WTC11 (cell line): ENCODE measurements around the gene RABL6. TPM values are rescaled to one million over a fixed set of nuclear protein-coding genes. Genes with fewer than 3 reads are reported as not detected.

Experiments used
- ATAC-seq: fragments of 200-7000 bp; cut with Tn5 transposase; 2 replicates; pipeline ENCODE4 v1.10.0; 2021; ENCODE audit warnings: mild to moderate bottlenecking, moderate library complexity
- CTCF ChIA-PET: fragments of 300-600 bp; sonication (Branson Sonifier 250); formaldehyde crosslinking; loops from one replicate; lab custom pipeline; 2021; ENCODE audit warnings: antibody characterized with exemption; lab: Charles Lee
- POLR2A ChIA-PET: fragments of 350-600 bp; sonication (Branson Sonifier 250); formaldehyde crosslinking; loops from one replicate; lab custom pipeline; 2021; ENCODE audit warnings: antibody characterized with exemption; lab: Charles Lee
- DNase-seq: peaks from one replicate; pipeline ENCODE4 v3.0.0; 2021; ENCODE audit warnings: low spot score
- H3K27ac Mint-ChIP-seq: 2 replicates; pipeline ENCODE4 v1.8.0; 2021; ENCODE audit warnings: mixed read lengths
- H3K27me3 Mint-ChIP-seq: 2 replicates; pipeline ENCODE4 v1.8.0; 2021; ENCODE audit warnings: low read depth, mild to moderate bottlenecking, moderate library complexity, mixed read lengths
- H3K36me3 Mint-ChIP-seq: 2 replicates; pipeline ENCODE4 v1.8.0; 2021; ENCODE audit warnings: mixed read lengths
- H3K4me1 Mint-ChIP-seq: 2 replicates; pipeline ENCODE4 v1.8.0; 2022; ENCODE audit warnings: mixed read lengths
- H3K4me3 Mint-ChIP-seq: 2 replicates; pipeline ENCODE4 v1.8.0; 2021; ENCODE audit warnings: mild to moderate bottlenecking, moderate library complexity, mixed read lengths
- H3K9me3 Mint-ChIP-seq: 2 replicates; pipeline ENCODE4 v1.8.0; 2021; ENCODE audit warnings: mixed read lengths
- ATF6 ChIP-seq: sonication (generic); formaldehyde crosslinking; IDR thresholded peaks from 2 replicates; pipeline ENCODE4 v1.8.1; 2023; ENCODE audit warnings: mild to moderate bottlenecking, missing genetic modification reagents
- ELF4 ChIP-seq: sonication (generic); formaldehyde crosslinking; IDR thresholded peaks from 2 replicates; pipeline ENCODE4 v1.8.1; 2022; ENCODE audit warnings: low read depth, mild to moderate bottlenecking, moderate library complexity, missing genetic modification reagents
- ETV6 ChIP-seq: sonication (generic); formaldehyde crosslinking; IDR thresholded peaks from 2 replicates; pipeline ENCODE4 v1.8.1; 2022; ENCODE audit warnings: mild to moderate bottlenecking, missing genetic modification reagents
- FOXP1 ChIP-seq: sonication (generic); formaldehyde crosslinking; IDR thresholded peaks from 2 replicates; pipeline ENCODE4 v1.8.0; 2022; ENCODE audit warnings: missing genetic modification reagents, mild to moderate bottlenecking, moderate library complexity, borderline replicate concordance
- JUN ChIP-seq: sonication (generic); formaldehyde crosslinking; IDR thresholded peaks from 2 replicates; pipeline ENCODE4 v1.8.0; 2023; ENCODE audit warnings: mild to moderate bottlenecking, missing genetic modification reagents
- MXD4 ChIP-seq: fragments of 250-450 bp; sonication (Bioruptor Pico); IDR thresholded peaks from 2 replicates; pipeline ENCODE4 v1.8.0; 2021; ENCODE audit warnings: mild to moderate bottlenecking, moderate library complexity, borderline replicate concordance
- MYBL2 ChIP-seq: sonication (generic); formaldehyde crosslinking; IDR thresholded peaks from 2 replicates; pipeline ENCODE4 v1.8.1; 2023; ENCODE audit warnings: mild to moderate bottlenecking, moderate library complexity, missing genetic modification reagents
- NFYB ChIP-seq: sonication (generic); formaldehyde crosslinking; conservative IDR thresholded peaks from 2 replicates; pipeline ENCODE4 v1.8.0; 2022; ENCODE audit warnings: low read depth, missing genetic modification reagents
- OVOL2 ChIP-seq: fragments of 250-450 bp; sonication (Bioruptor Pico); IDR thresholded peaks from 2 replicates; pipeline ENCODE4 v1.9.0; 2021; ENCODE audit warnings: mild to moderate bottlenecking, borderline replicate concordance
- TCF7 ChIP-seq: sonication (generic); formaldehyde crosslinking; IDR thresholded peaks from 2 replicates; pipeline ENCODE4 v1.8.0; 2022; ENCODE audit warnings: mild to moderate bottlenecking, low read depth, missing genetic modification reagents, moderate library complexity
- TEAD4 ChIP-seq: sonication (generic); formaldehyde crosslinking; IDR thresholded peaks from 2 replicates; pipeline ENCODE4 v1.8.0; 2022; ENCODE audit warnings: mild to moderate bottlenecking, missing genetic modification reagents
- ZNF121 ChIP-seq: sonication (generic); formaldehyde crosslinking; IDR thresholded peaks from 2 replicates; pipeline ENCODE4 v1.8.0; 2023; ENCODE audit warnings: missing genetic modification reagents
- ZNF396 ChIP-seq: fragments of 250-450 bp; sonication (Bioruptor Pico); IDR thresholded peaks from 2 replicates; pipeline ENCODE4 v1.8.0; 2021; ENCODE audit warnings: mild to moderate bottlenecking, moderate library complexity, borderline replicate concordance
- total RNA-seq: library from RNA; stranded (reverse); gene quantifications from 3 replicates; pipeline ENCODE4 v1.2.3, GENCODE V29; 2021
- TF ChIP-seq, protein P1 (sequence below): fragments of 250-450 bp; sonication (Bioruptor Pico); IDR thresholded peaks from 2 replicates; pipeline ENCODE4 v2.1.2; 2022; ENCODE audit warnings: mild to moderate bottlenecking, moderate library complexity
- TF ChIP-seq, protein P2 (sequence below): fragments of 250-450 bp; sonication (Bioruptor Pico); IDR thresholded peaks from 2 replicates; pipeline ENCODE4 v1.9.0; 2021; ENCODE audit warnings: moderate library complexity, mild to moderate bottlenecking, inconsistent platforms, borderline replicate concordance
- TF ChIP-seq, protein P3 (sequence below): sonication (generic); formaldehyde crosslinking; IDR thresholded peaks from 2 replicates; pipeline ENCODE4 v1.8.1; 2023; ENCODE audit warnings: mild to moderate bottlenecking, moderate library complexity, missing genetic modification reagents
- TF ChIP-seq, protein P4 (sequence below): fragments of 250-450 bp; sonication (Bioruptor Pico); IDR thresholded peaks from 2 replicates; pipeline ENCODE4 v1.9.0; 2021; ENCODE audit warnings: mild to moderate bottlenecking
- TF ChIP-seq, protein P5 (sequence below): sonication (generic); formaldehyde crosslinking; IDR thresholded peaks from 2 replicates; pipeline ENCODE4 v1.8.0; 2023; ENCODE audit warnings: mild to moderate bottlenecking, missing genetic modification reagents

The RABL6 gene
- total RNA-seq, 1 experiment from 2014 or later = 171 TPM

- Mint-ChIP-seq H3K9me3 (peaks cover 31% of the 10 kb centered on the region), H3K27ac (no peak overlapping the region; the same call in 1 of the 2 replicates), H3K36me3 (peaks cover 47% of the 10 kb centered on the region), H3K27me3 (peaks cover 22% of the 10 kb centered on the region), H3K4me1 (peaks cover 4% of the 10 kb centered on the region), H3K4me3 (peak overlapping the region; percentile 58)
- ATAC-seq (no peak), DNase-seq (no peak)
- no peak for TF ChIP-seq ZNF396 (CRISPR knock-in tag)
- TF ChIP-seq MYBL2 (CRISPR knock-in tag) = no peak
- TF ChIP-seq, protein P1, sequence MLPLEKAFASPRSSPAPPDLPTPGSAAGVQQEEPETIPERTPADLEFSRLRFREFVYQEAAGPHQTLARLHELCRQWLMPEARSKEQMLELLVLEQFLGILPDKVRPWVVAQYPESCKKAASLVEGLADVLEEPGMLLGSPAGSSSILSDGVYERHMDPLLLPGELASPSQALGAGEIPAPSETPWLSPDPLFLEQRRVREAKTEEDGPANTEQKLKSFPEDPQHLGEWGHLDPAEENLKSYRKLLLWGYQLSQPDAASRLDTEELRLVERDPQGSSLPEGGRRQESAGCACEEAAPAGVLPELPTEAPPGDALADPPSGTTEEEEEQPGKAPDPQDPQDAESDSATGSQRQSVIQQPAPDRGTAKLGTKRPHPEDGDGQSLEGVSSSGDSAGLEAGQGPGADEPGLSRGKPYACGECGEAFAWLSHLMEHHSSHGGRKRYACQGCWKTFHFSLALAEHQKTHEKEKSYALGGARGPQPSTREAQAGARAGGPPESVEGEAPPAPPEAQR (CRISPR knock-in tag) = no peak
- TF ChIP-seq OVOL2 = no peak
- TF ChIP-seq, protein P2, sequence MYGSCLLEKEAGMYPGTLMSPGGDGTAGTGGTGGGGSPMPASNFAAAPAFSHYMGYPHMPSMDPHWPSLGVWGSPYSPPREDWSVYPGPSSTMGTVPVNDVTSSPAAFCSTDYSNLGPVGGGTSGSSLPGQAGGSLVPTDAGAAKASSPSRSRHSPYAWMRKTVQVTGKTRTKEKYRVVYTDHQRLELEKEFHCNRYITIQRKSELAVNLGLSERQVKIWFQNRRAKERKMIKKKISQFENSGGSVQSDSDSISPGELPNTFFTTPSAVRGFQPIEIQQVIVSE (CRISPR knock-in tag) = no peak
- no peak for TF ChIP-seq FOXP1 (CRISPR knock-in tag)
- TF ChIP-seq JUN (CRISPR knock-in tag) = no peak
- TF ChIP-seq, protein P3, sequence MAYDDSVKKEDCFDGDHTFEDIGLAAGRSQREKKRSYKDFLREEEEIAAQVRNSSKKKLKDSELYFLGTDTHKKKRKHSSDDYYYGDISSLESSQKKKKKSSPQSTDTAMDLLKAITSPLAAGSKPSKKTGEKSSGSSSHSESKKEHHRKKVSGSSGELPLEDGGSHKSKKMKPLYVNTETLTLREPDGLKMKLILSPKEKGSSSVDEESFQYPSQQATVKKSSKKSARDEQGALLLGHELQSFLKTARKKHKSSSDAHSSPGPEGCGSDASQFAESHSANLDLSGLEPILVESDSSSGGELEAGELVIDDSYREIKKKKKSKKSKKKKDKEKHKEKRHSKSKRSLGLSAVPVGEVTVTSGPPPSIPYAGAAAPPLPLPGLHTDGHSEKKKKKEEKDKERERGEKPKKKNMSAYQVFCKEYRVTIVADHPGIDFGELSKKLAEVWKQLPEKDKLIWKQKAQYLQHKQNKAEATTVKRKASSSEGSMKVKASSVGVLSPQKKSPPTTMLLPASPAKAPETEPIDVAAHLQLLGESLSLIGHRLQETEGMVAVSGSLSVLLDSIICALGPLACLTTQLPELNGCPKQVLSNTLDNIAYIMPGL = no peak
- no peak for TF ChIP-seq ZNF121
- TF ChIP-seq ATF6 (CRISPR knock-in tag) = no peak
- no peak for TF ChIP-seq TCF7 (CRISPR knock-in tag)
- TF ChIP-seq ETV6 = no peak
- TF ChIP-seq ELF4 (CRISPR knock-in tag) = no peak
- TF ChIP-seq MXD4 = no peak
- TF ChIP-seq, protein P4, sequence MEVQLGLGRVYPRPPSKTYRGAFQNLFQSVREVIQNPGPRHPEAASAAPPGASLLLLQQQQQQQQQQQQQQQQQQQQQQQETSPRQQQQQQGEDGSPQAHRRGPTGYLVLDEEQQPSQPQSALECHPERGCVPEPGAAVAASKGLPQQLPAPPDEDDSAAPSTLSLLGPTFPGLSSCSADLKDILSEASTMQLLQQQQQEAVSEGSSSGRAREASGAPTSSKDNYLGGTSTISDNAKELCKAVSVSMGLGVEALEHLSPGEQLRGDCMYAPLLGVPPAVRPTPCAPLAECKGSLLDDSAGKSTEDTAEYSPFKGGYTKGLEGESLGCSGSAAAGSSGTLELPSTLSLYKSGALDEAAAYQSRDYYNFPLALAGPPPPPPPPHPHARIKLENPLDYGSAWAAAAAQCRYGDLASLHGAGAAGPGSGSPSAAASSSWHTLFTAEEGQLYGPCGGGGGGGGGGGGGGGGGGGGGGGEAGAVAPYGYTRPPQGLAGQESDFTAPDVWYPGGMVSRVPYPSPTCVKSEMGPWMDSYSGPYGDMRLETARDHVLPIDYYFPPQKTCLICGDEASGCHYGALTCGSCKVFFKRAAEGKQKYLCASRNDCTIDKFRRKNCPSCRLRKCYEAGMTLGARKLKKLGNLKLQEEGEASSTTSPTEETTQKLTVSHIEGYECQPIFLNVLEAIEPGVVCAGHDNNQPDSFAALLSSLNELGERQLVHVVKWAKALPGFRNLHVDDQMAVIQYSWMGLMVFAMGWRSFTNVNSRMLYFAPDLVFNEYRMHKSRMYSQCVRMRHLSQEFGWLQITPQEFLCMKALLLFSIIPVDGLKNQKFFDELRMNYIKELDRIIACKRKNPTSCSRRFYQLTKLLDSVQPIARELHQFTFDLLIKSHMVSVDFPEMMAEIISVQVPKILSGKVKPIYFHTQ (CRISPR knock-in tag) = no peak
- no peak for TF ChIP-seq NFYB (CRISPR knock-in tag)
- TF ChIP-seq TEAD4 = no peak
- TF ChIP-seq, protein P5, sequence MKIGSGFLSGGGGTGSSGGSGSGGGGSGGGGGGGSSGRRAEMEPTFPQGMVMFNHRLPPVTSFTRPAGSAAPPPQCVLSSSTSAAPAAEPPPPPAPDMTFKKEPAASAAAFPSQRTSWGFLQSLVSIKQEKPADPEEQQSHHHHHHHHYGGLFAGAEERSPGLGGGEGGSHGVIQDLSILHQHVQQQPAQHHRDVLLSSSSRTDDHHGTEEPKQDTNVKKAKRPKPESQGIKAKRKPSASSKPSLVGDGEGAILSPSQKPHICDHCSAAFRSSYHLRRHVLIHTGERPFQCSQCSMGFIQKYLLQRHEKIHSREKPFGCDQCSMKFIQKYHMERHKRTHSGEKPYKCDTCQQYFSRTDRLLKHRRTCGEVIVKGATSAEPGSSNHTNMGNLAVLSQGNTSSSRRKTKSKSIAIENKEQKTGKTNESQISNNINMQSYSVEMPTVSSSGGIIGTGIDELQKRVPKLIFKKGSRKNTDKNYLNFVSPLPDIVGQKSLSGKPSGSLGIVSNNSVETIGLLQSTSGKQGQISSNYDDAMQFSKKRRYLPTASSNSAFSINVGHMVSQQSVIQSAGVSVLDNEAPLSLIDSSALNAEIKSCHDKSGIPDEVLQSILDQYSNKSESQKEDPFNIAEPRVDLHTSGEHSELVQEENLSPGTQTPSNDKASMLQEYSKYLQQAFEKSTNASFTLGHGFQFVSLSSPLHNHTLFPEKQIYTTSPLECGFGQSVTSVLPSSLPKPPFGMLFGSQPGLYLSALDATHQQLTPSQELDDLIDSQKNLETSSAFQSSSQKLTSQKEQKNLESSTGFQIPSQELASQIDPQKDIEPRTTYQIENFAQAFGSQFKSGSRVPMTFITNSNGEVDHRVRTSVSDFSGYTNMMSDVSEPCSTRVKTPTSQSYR (CRISPR knock-in tag) = no peak
- ChIA-PET POLR2A (no interaction called here), CTCF (no interaction called here)
These were observed 59.7 kb downstream of the RABL6 start for GRCh38 chr9:136867480-136867879.
